Endothelial cell of umbilical vein (primary cell): ENCODE measurements around the gene SPEF2. TPM values are rescaled to one million over a fixed set of nuclear protein-coding genes. Genes with fewer than 3 reads are reported as not detected.

ENCODE experiments used
- BruUV-seq: library from RNA; stranded (reverse); fragments of 400-500 nt; replicated peaks from 2 replicates; lab custom pipeline; 2021; lab: Mats Ljungman, UMichigan
- CTCF ChIA-PET: fragments of 300-600, 350-600 bp; sonication (Branson Sonifier 250); formaldehyde crosslinking; loops from one replicate; lab custom pipeline; 2021; ENCODE audit warnings: antibody characterized with exemption, inconsistent platforms; lab: Charles Lee
- POLR2A ChIA-PET: fragments of 300-600, 350-600 bp; sonication (Branson Sonifier 250); formaldehyde crosslinking; loops from one replicate; lab custom pipeline; 2021; ENCODE audit warnings: antibody characterized with exemption, inconsistent platforms; lab: Charles Lee
- DNase-seq: peaks from one replicate; pipeline ENCODE4 v3.0.0-alpha.2; 2011; ENCODE audit warnings: low read depth, low spot score
- FAIRE-seq: peaks from 2 replicates; lab custom pipeline; 2011; peaks lifted over from hg19 to GRCh38; lab: Jason Lieb, UNC
- H2AFZ ChIP-seq: 2 replicates; pipeline ENCODE4 v1.6.0; 2012; ENCODE audit warnings: low read depth, low read length, control low read depth, inconsistent platforms
- H3K27ac ChIP-seq: 2 replicates; pipeline ENCODE4 v1.5.1; 2011; ENCODE audit warnings: low read depth, mild to moderate bottlenecking, control low read depth, low read length, moderate library complexity; ENCODE audit not compliant: insufficient read depth
- H3K27me3 ChIP-seq, 2 experiments: 2 replicates each; pipeline versions ENCODE4 v1.6.0 to v1.6.1; 2011; ENCODE audit warnings: low read length in 2 of 2, mixed read lengths in 1 of 2; ENCODE audit not compliant: control insufficient read depth in 2 of 2, insufficient read depth in 2 of 2
- H3K36me3 ChIP-seq, 2 experiments: 2 replicates in 1 of 2; 3 replicates in 1 of 2; pipeline ENCODE4 v1.5.1; 2011; ENCODE audit warnings: low read length in 2 of 2, mild to moderate bottlenecking in 1 of 2, moderate library complexity in 1 of 2; ENCODE audit not compliant: control insufficient read depth in 2 of 2, insufficient read depth in 2 of 2; ENCODE audit errors: extremely low read depth in 1 of 2
- H3K4me1 ChIP-seq: 3 replicates; pipeline ENCODE4 v1.5.1; 2011; ENCODE audit warnings: mild to moderate bottlenecking, low read length; ENCODE audit not compliant: control insufficient read depth, insufficient read depth; ENCODE audit errors: extremely low read depth
- H3K4me2 ChIP-seq: 2 replicates; pipeline ENCODE4 v1.6.1; 2011; ENCODE audit warnings: low read length, control low read depth, mixed read lengths; ENCODE audit not compliant: insufficient read depth
- H3K4me3 ChIP-seq, 3 experiments: fragments of 200-600 bp in 1 of 3; sonication (generic), shearing (Covaris generic) in 1 of 3; replicated peaks in 1 of 3; 2 replicates each; pipeline ENCODE4 v1.5.1; 2011 to 2016; ENCODE audit warnings: control low read depth in 3 of 3, low read length in 3 of 3, mild to moderate bottlenecking in 2 of 3, inconsistent platforms in 1 of 3, low read depth in 1 of 3, moderate library complexity in 1 of 3; ENCODE audit not compliant: insufficient read depth in 1 of 3
- H3K79me2 ChIP-seq: 2 replicates; pipeline ENCODE4 v1.6.0; 2012; ENCODE audit warnings: low read length, inconsistent platforms; ENCODE audit not compliant: control insufficient read depth, insufficient read depth
- H3K9ac ChIP-seq: replicated peaks from 2 replicates; pipeline ENCODE3; 2011; ENCODE audit warnings: low read length, control low read depth; ENCODE audit not compliant: insufficient read depth; ENCODE audit errors: extremely low read depth
- H3K9me1 ChIP-seq: replicated peaks from 3 replicates; pipeline ENCODE4 v1.6.0; 2011; ENCODE audit warnings: mild to moderate bottlenecking, low read length; ENCODE audit not compliant: control insufficient read depth, insufficient read depth; ENCODE audit errors: extremely low read depth
- H3K9me3 ChIP-seq: replicated peaks from 2 replicates; pipeline ENCODE4 v1.5.1; 2012; ENCODE audit warnings: low read length, inconsistent platforms; ENCODE audit not compliant: control insufficient read depth, insufficient read depth
- H4K20me1 ChIP-seq: replicated peaks from 2 replicates; pipeline ENCODE3; 2011; ENCODE audit warnings: mild to moderate bottlenecking, low read length; ENCODE audit not compliant: control insufficient read depth, insufficient read depth; ENCODE audit errors: extremely low read depth
- CTCF ChIP-seq, 2 donors: IDR thresholded peaks; 1 replicate in 1 of 2; 2 replicates in 1 of 2; pipeline ENCODE4 v1.5.1; 2011; ENCODE audit warnings: low read length in 2 of 2, mild to moderate bottlenecking in 2 of 2, moderate library complexity in 2 of 2, control low read depth in 1 of 2, inconsistent platforms in 1 of 2, low read depth in 1 of 2; ENCODE audit not compliant: insufficient read depth in 1 of 2; ENCODE audit errors: extremely low read depth in 1 of 2
- EZH2 ChIP-seq: IDR thresholded peaks from 2 replicates; pipeline ENCODE4 v1.6.1; 2012; ENCODE audit warnings: borderline replicate concordance, low read depth, mild to moderate bottlenecking, moderate library complexity, low read length, inconsistent platforms; ENCODE audit not compliant: severe bottlenecking
- FOS ChIP-seq: IDR thresholded peaks from 2 replicates; pipeline ENCODE4 v1.6.1; 2011; ENCODE audit warnings: mild to moderate bottlenecking, low read length, moderate library complexity, borderline replicate concordance; ENCODE audit not compliant: insufficient read depth
- GATA2 ChIP-seq: IDR thresholded peaks from 2 replicates; pipeline ENCODE4 v1.7.0; 2011; ENCODE audit warnings: low read depth, mild to moderate bottlenecking, moderate library complexity, mixed read lengths, low read length; ENCODE audit not compliant: insufficient read length, insufficient read depth
- JUN ChIP-seq: IDR thresholded peaks from 2 replicates; pipeline ENCODE4 v1.6.1; 2011; ENCODE audit warnings: borderline replicate concordance, low read depth; ENCODE audit not compliant: insufficient read length, insufficient read depth
- MAX ChIP-seq: IDR thresholded peaks from 2 replicates; pipeline ENCODE4 v1.6.1; 2011; ENCODE audit not compliant: insufficient read depth, insufficient read length
- MYC ChIP-seq: IDR thresholded peaks from one replicate; pipeline ENCODE4 v1.6.1; 2011; ENCODE audit warnings: mild to moderate bottlenecking, low read depth, low read length
- POLR2A ChIP-seq: IDR thresholded peaks from 2 replicates; pipeline ENCODE4 v1.6.1; 2012; ENCODE audit warnings: low read depth, mild to moderate bottlenecking, control low read depth, low read length
- POLR2AphosphoS5 ChIP-seq: IDR thresholded peaks from 2 replicates; pipeline ENCODE4 v1.6.1; 2012; ENCODE audit warnings: low read depth, mild to moderate bottlenecking, control low read depth, low read length, moderate library complexity; ENCODE audit not compliant: insufficient read depth
- dilution Hi-C: fragments of 300-500 bp; cut with MboI; formaldehyde crosslinking; loops from one replicate; pipeline ENCODE4 v1.15.0; 2019; ENCODE audit warnings: low sequenced_read_pairs; ENCODE audit not compliant: extremely low pct_ligation_motif_present
- intact Hi-C: fragments of 100-400 bp; cut with micrococcal nuclease; formaldehyde crosslinking; loops from one replicate; pipeline ENCODE4 v1.10.0; 2022
- polyA plus RNA-seq, 4 experiments: library from polyadenylated mRNA; depleted of rRNA in 3 of 4; stranded (reverse) in 3 of 4; unstranded in 1 of 4; fragments of >200 nt; gene quantifications; 2 replicates each; pipeline versions ENCODE4 v1.2.1 to v1.2.3, GENCODE V29; 2011 to 2012; ENCODE audit warnings: missing spikeins in 1 of 4
- total RNA-seq: library from RNA; stranded (reverse); gene quantifications from 2 replicates; pipeline ENCODE4 v1.2.3, GENCODE V29; 2021

SPEF2 gene
- total and polyA plus RNA-seq, 2 donors (not counting 3 experiments of a cell fraction or from before 2014, with no cell fraction given) = 0.28 to 0.73 TPM

GRCh38 chr5:35780236-35780635 is 162.6 kb downstream of the SPEF2 start:
- DNase-seq = no peak
- H4K20me1 ChIP-seq = no peaks in the 10 kb centered on the region
- H3K27me3 ChIP-seq = no peaks in the 10 kb centered on the region
- H3K4me2 ChIP-seq = no peak overlapping the region
- no peaks in the 10 kb centered on the region for H3K79me2 ChIP-seq
- no peak for FAIRE-seq
- no TSS peak for BruUV-seq
- no peak overlapping the region for H3K9ac ChIP-seq
- no peaks in the 10 kb centered on the region for H3K36me3 ChIP-seq
- no peak overlapping the region for H2AFZ ChIP-seq
- no peaks in the 10 kb centered on the region for H3K9me3 ChIP-seq
- peaks cover 8% of the 10 kb centered on the region for H3K4me1 ChIP-seq
- dilution Hi-C loops (no loop called here), intact Hi-C loops (no loop called here)
- TF ChIP-seq MYC = no peak
- no peak for TF ChIP-seq POLR2AphosphoS5
- no peak for TF ChIP-seq FOS
- TF ChIP-seq EZH2 = no peak
- no peak for TF ChIP-seq JUN
- TF ChIP-seq POLR2A = no peak
- no peak for TF ChIP-seq CTCF (IDR thresholded peaks at IDR 0.05; ENCODE audit: extremely low read depth in 1 of 2, insufficient read depth in 1 of 2, low read depth in 1 of 2, low read length in 2 of 2)
- no peak for TF ChIP-seq GATA2
- TF ChIP-seq MAX = no peak
- H3K4me3 ChIP-seq = no peak overlapping the region
- ChIA-PET CTCF (interaction anchor here (0.9 to 7.3 kb wide), 8 partner anchors 10 to 527 kb away, joined by 3 to 224 read pairs (median 6); no protein-coding TSS in a partner anchor), POLR2A (no interaction called here)
- no peak overlapping the region for H3K27ac ChIP-seq
- H3K9me1 ChIP-seq = no peaks in the 10 kb centered on the region
